Progenitor cell of endocrine pancreas (in vitro differentiated cells): ENCODE measurements around the gene LDLRAD4. TPM values are rescaled to one million over a fixed set of nuclear protein-coding genes. Genes with fewer than 3 reads are reported as not detected.

Experiments
- DNase-seq: peaks from one replicate; pipeline ENCODE4 v3.0.0; 2021; ENCODE audit warnings: low spot score; ENCODE audit not compliant: unreplicated experiment
- H3K27ac Mint-ChIP-seq: 2 replicates; pipeline ENCODE4 v1.8.0; 2021; ENCODE audit warnings: mild to moderate bottlenecking, moderate library complexity, mixed read lengths
- H3K27me3 Mint-ChIP-seq: 2 replicates; pipeline ENCODE4 v1.8.0; 2021; ENCODE audit warnings: mixed read lengths
- H3K36me3 Mint-ChIP-seq: 2 replicates; pipeline ENCODE4 v1.8.0; 2022; ENCODE audit warnings: mixed read lengths; ENCODE audit not compliant: insufficient read depth
- H3K4me1 Mint-ChIP-seq: 2 replicates; pipeline ENCODE4 v1.8.0; 2021; ENCODE audit warnings: low read depth, mixed read lengths
- H3K4me3 Mint-ChIP-seq: 2 replicates; pipeline ENCODE4 v1.8.0; 2021; ENCODE audit warnings: low read depth, mild to moderate bottlenecking, moderate library complexity, mixed read lengths
- H3K9me3 Mint-ChIP-seq: 2 replicates; pipeline ENCODE4 v1.8.0; 2021; ENCODE audit warnings: low read depth, mixed read lengths
- total RNA-seq: library from RNA; stranded (reverse); gene quantifications from 2 replicates; pipeline ENCODE4 v1.2.1, GENCODE V29; 2021
- TF ChIP-seq, protein P1 (sequence below): fragments of 200-600 bp; sonication (generic); IDR thresholded peaks from one replicate; pipeline ENCODE4 v1.5.0; 2021; ENCODE audit warnings: antibody characterized with exemption, mild to moderate bottlenecking; ENCODE audit not compliant: unreplicated experiment

LDLRAD4 gene
- total RNA-seq, 1 donor from 2014 or later: 3.8 TPM

DNA sequence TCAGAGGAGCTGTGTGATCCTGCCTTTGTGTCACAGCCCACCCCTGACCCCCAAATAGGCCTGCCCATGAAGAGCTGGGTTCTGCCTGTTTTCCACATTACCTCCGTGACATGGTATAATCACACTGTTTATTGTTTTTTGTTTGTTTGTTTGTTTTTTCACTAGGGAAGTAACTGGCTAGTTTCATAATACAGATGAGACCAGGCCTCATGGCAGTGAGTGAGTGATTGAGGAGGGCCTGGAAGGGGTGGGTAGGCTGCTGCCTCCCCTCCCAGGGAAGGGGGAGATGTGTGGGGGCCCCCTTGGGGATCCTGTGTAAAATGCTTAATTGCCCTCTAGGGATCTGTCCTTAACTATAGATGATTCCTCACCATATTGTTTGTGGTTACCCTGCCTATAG is 190.5 kb downstream of the LDLRAD4 start:
- H3K27ac Mint-ChIP-seq: no peak overlapping the region
- peaks cover 26% of the 10 kb centered on the region for H3K27me3 Mint-ChIP-seq
- TF ChIP-seq, protein P1, sequence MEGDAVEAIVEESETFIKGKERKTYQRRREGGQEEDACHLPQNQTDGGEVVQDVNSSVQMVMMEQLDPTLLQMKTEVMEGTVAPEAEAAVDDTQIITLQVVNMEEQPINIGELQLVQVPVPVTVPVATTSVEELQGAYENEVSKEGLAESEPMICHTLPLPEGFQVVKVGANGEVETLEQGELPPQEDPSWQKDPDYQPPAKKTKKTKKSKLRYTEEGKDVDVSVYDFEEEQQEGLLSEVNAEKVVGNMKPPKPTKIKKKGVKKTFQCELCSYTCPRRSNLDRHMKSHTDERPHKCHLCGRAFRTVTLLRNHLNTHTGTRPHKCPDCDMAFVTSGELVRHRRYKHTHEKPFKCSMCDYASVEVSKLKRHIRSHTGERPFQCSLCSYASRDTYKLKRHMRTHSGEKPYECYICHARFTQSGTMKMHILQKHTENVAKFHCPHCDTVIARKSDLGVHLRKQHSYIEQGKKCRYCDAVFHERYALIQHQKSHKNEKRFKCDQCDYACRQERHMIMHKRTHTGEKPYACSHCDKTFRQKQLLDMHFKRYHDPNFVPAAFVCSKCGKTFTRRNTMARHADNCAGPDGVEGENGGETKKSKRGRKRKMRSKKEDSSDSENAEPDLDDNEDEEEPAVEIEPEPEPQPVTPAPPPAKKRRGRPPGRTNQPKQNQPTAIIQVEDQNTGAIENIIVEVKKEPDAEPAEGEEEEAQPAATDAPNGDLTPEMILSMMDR: no peak
- DNase-seq: no peak
- H3K36me3 Mint-ChIP-seq: peaks cover 3% of the 10 kb centered on the region
- no peaks in the 10 kb centered on the region for H3K4me1 Mint-ChIP-seq
- no peak overlapping the region for H3K4me3 Mint-ChIP-seq
- peaks cover 11% of the 10 kb centered on the region for H3K9me3 Mint-ChIP-seq

DNA sequence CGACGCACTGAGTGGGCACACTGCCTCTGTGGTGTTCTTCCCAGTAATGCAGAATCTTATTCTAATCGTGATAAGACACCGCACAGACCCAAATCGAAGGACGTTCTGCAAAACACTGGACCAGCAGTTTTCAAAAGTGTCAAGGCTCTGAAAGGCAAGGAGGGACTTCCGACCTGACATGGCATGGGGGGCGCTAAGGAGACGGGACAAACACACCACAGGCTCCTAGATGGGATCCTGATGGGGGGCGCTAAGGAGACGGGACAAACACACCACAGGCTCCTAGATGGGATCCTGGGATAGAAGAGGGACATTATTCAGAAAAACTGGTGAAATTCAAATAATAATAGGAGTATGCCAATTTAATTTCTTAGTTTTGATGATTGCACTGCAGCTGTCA is 191.4 kb downstream of the LDLRAD4 start:
- no peak overlapping the region for H3K4me3 Mint-ChIP-seq
- no peaks in the 10 kb centered on the region for H3K4me1 Mint-ChIP-seq
- TF ChIP-seq, protein P1: no peak
- H3K9me3 Mint-ChIP-seq: peaks cover 11% of the 10 kb centered on the region
- H3K36me3 Mint-ChIP-seq: peaks cover 3% of the 10 kb centered on the region
- H3K27me3 Mint-ChIP-seq: peaks cover 26% of the 10 kb centered on the region
- DNase-seq: no peak
- H3K27ac Mint-ChIP-seq: no peak overlapping the region

DNA sequence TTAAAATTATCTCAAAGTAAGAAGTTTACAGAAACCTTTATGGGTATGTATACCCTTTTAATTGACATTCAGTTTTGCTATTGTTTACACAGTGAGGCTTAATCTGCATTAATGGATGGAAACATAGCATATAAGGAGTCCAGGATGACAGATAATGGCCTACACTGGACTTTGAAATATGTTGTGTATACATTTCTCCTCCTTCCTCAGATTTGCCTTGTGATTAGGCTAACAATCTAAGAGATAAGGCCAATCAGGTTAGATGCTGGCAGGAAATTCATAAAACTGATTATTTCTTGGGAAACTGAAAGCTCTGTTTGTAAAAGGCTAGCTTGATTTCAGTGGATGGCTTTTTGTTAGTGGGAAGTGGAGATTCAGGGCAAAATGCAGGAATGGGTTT is 191.9 kb downstream of the LDLRAD4 start:
- H3K4me1 Mint-ChIP-seq: no peaks in the 10 kb centered on the region
- TF ChIP-seq, protein P1: no peak
- H3K27me3 Mint-ChIP-seq: peaks cover 26% of the 10 kb centered on the region

DNA sequence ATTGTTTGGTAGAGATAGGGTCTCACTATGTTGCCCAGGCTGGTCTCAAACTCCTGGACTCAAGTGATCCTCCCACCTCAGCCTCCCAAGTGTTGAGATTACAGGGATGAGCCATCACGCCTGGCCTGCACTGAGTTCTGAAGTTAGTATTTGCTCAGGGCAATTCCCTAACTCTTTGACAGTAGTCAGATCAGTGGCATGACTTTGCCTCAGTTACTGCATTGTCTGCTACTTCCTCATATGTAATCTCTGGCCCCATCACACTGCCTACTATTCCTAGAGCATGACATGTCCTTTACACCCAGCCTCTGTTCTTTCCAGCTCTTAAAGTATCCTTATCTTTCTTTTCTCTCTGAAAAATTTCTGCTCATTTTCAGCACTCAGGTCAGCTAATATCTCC is 193.5 kb downstream of the LDLRAD4 start:
- Mint-ChIP-seq H3K36me3 (peaks cover 3% of the 10 kb centered on the region), H3K4me1 (no peaks in the 10 kb centered on the region), H3K27ac (no peak overlapping the region), H3K27me3 (peaks cover 24% of the 10 kb centered on the region), H3K9me3 (peaks cover 11% of the 10 kb centered on the region), H3K4me3 (no peak overlapping the region)
- TF ChIP-seq, protein P1: no peak
- no peak for DNase-seq

More for the DNA sequence above, 191.9 kb downstream of the LDLRAD4 start:
- Mint-ChIP-seq H3K27ac (no peak overlapping the region), H3K4me3 (no peak overlapping the region), H3K36me3 (peaks cover 3% of the 10 kb centered on the region), H3K9me3 (peaks cover 11% of the 10 kb centered on the region)
- no peak for DNase-seq

DNA sequence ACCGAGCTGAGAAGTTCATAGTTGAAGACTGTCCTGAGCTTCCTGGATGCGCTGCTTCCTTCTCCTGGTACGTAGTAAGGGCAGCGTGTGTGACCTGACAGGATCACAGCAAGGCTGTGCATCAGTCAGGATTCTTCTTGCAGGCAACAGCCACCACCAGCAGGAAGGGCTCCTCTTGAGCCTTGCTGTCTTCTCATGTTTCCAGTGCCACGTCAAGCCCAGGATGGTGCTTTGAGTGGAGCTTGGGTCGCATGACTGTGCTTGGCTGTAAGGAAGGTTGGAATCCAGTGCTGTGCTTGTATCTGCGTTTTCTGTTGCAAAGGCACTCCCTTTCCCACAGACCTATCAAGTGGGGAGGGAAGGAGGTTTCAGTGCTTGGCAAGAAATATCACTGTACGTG is 194.3 kb downstream of the LDLRAD4 start:
- Mint-ChIP-seq H3K4me1 (no peaks in the 10 kb centered on the region), H3K4me3 (no peak overlapping the region), H3K9me3 (peaks cover 11% of the 10 kb centered on the region), H3K36me3 (peaks cover 3% of the 10 kb centered on the region), H3K27me3 (peaks cover 20% of the 10 kb centered on the region), H3K27ac (no peak overlapping the region)
- no peak for DNase-seq
- TF ChIP-seq, protein P1: no peak
